OCI-M2 (cell line): Measurements from ENCODE around the gene PSAP.
A peak's percentile ranks its signal among the peaks of the same experiment; 100 is the strongest.
"Not testable (repeated sequence)": the region's sequence is repeated elsewhere in the genome, so short reads cannot be mapped to it uniquely, and the experiment has no call there.

Experiments
- DNase-seq: peaks from one replicate; lab custom pipeline; 2025; ENCODE audit not compliant: unreplicated experiment; lab: John Stamatoyannopoulos, UW

The PSAP gene

DNA sequence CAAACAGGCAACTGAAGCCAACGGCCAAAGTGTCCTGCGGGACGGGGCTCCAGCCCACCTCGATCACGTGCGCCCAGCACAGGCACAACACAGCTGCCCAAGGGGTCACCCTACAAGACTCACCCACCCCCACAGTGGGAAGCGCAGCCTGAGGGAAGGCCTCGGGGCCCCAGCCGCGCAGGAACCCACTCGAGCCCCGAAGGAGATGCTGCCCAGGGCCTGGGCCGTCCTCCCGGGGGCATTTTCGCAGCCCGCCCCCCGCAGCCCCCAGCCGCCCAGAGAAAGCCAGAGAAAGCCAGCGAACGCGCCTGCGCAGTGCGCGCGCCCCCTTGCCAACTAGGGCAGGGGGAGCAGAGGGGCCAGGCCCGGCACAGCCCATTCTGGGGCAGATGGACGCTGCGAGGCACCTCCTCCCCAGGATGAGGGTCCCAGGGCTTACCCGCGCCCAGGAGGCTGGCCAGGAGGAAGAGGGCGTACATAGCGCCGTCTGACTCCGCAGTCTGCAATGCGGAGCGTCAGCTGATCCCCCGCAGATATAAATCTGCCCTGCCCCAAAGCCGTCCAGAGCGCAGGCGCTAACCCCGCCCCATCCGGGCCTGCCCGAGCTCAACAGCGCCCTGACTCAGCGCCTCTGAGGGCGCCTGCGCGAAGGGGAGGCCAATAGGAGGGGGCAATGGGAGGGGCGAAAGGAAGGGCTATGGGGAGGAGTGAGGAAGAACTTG is at the start of gene PSAP:
Gene PSAP (minus strand): TSS at position 509 of the 722 bp plus-strand sequence. CDS start 30 bp downstream, at position 479.
- peak; percentile 66 for DNase-seq

DNA sequence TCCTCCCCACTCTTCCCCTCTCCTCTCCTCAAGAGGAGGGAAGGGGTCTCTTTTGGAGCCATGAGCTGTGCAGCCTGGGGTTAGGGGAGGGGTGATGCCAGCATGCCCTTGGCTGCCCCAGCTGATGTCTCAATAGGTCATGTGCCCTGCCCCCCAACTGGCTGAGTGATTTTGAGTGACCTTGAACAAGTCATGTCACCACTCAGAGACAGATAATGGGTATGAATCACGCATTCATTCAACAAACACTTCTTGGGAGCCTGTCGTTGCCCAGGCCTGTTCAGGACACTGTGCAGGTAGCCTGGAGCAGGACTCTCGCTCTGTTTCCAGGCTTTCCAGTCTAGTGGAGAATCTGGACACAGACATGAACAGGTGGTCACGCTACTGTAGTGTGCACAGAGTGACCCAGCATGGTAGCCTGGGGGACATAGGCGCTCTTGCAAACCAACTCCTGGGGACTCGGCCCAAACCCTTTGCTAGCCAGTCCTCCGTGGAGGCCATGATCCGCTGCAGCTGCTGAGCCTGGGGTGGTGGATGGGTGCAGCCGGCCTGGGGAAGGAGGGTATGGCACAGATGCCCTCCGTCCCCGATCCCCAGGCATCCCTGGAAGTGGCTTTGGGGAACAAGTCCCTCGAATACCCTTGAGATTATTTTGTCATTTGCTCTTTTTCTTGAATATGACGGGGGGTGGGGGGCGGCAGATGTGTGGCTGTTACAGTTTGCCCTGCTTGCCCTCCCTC is 49.6 kb upstream of the PSAP start:
- no peak for DNase-seq

DNA sequence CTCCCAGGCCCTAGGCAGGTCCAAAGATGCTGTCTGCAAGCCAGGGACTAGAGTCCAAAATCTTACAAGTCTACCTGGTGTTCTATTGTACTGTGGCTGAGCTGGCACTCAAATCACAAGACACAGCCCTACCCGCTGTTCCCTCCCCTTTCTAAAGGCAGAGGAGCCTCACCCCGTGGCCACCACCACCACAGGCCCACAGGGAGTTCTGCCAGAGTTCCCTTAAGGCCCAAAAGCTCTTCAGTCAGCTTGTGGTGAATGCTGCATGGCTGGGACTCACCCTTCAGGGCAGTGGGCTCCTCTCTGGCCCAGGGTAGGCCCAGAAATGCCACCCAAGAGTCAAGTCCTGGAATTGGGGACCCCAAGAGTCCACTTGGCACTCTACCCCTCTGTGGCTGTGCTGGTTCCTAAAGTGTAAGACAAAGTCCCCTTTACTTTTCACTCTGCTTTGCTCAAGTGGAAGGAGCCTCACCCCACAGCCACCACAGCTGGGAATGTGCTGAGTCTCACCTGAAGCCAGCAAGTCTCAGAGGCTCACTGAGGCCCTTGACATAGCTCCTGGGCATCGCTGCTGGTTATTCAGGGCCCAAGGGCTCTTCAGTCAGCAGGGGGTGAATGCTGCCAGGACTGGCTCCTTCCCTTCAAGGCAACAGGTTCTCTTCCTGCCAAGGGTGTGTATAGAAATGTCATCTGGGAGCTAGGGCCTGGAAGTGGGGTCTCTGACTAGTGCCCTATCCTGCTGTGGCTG is 48.8 kb upstream of the PSAP start:
- no peak for DNase-seq

DNA sequence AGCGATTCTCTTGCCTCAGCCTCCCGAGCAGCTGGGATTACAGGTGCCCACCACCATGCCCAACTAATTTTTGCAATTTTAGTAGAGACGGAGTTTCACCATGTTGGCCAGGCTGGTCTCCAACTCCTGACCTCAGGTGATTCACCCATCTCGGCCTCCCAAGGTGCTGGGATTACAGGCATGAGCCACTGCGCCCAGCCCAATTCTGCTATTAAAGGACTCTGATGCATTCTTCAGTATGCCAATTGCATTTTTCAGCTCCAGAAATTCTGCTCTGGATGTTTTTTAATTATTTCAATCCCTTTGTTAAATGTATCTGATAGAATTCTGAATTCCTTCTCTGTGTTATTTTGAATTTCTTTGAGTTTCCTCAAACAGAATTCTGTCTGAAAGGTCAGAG is 47.3 kb upstream of the PSAP start:
- DNase-seq: not testable (repeated sequence)

DNA sequence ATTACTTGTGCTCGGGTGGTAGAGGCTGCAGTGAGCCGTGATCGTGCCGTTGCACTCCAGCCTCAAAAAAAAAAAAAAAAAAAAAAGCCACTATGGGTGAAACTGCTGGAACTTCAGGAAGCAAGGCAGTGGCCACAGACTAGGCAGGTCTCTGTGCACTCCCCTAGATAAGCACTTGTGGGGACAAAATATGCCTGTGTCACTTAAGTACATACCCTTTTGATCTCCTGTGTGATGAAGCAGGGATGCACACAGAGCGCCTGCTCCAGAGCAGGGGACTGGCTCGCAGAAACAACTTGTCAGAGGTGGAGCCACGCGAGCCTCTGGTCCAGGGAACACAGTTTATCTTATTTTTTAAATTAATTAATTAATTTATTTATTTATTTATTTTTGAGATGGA is 42.9 kb upstream of the PSAP start:
- DNase-seq: no peak

DNA sequence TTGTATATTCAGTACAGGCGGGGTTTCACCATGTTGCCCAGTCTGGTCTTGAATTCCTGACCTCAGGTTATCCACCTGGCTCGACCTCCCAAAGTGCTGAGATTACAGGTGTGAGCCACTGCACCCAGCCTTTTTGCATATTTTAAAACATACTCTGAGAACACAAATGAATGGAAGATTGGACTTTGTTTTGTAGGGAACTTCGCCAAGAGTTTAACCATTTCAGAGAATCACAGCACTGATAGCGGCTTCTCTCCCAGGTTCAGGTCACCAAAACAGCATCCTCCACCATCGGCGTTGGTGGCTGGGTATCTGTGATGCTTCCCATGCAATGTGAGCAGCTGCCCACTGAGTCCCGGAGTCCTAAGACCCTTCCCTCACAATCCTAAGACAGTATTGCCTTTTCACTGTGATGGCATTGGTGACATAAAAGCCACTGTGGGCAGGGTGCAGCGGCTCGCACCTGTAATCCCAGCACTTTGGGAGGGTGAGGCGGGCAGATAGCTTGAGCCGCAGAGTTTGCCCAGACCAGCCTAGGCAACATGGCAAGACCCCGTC is 42.3 kb upstream of the PSAP start:
- no peak for DNase-seq

DNA sequence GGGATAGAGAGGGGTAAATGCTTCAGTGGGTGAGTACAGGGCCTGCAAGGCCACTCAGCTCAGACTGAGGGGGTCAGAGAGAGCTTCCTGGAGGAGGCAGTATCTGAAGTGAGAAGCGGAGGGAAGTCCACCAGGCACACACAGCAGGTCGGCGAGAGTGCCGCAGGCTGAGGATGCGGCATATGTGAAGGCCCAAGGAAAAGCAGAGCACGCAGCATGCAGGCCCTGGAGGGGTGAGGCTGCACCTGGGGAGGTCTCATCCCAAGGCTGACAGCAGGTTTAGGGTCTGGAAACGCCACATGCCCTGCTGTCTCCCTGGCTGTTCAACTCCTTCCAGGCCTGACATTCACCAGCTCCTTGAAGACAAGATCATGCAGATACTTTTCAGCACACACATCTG is 40.4 kb upstream of the PSAP start:
- DNase-seq: no peak

DNA sequence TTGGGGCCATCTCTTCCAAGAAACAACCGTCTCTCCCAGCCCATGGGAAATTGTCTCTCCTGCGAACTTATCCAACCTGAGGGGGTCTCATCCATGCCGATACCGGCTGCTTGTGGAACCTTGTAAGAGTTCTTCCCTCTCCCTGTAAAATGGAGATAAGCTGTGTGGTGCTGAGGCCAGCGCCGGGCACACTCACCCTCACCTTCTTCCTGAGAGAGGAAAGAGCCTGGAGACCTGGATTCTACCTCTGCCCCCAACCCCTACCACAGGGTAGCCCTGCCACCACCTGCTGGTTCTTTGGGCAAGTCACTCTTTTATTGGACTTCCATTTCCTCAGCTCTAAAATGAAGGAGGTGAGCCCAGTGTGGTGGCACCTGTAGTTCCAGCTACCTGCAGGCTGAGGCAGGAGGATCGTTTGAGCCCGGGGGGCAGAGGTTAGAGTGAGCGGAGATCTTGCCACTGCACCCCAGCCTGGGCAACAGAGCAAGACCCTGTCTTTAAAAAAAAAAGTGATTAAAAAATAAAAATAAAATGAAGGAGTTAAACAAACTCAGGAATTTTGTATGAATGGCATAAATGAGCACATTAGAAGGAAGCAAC is 38.4 kb upstream of the PSAP start:
- no peak for DNase-seq

DNA sequence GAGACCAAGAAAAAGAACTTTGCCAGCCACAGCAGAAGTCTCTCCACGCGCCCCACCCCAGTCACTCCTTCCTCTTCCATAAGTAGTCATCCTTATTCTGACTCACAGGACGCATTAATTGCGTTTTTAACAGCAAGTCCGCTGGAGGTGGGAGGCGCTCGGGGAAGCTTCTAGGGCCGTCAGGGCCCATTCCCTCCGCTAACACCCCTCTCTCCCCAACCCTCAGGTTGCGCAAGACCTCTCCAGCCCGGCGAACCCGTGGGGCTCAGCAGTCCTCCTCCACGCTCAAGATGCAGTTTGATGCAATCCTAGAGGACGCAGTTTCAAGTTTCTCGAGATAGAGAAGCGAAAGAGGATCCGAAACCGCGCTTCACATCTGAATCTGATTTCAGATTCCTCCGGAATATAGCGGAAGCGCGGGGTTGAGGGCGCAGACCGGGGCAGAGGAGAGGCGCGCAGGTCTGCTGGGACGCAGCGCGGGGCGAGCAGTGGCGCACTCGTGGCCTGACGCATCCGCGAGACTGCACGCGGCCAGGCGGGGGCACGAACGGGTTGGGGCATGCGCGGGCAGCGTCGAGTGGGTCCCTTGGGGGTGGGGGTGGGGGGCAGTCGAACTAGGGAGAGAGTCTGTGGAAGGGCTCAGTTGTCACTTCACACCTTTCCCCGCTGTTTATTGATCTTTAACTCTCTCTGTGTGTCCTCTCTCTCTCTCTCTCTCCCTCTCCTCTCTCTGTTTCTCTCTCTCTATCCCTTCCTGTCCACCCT is 37.8 kb upstream of the PSAP start:
- no peak for DNase-seq

DNA sequence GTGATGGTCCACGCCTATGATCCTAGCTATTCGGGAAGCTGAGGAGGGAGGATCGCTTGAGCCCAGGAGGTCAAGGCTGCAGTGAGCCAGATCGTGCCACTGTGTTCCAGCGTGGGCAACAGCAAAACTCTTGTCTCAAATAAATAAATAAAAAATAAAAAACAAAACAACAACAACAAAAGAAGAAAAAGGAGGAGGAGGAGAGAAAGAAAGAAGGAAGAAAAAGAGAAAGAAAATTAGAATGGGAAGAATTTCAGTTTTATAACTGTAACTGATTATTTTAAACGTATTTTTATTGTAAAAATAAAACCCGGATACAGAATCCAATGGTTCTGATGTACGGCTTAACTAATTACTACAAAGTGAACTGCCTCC is 37.2 kb upstream of the PSAP start:
- no peak for DNase-seq

DNA sequence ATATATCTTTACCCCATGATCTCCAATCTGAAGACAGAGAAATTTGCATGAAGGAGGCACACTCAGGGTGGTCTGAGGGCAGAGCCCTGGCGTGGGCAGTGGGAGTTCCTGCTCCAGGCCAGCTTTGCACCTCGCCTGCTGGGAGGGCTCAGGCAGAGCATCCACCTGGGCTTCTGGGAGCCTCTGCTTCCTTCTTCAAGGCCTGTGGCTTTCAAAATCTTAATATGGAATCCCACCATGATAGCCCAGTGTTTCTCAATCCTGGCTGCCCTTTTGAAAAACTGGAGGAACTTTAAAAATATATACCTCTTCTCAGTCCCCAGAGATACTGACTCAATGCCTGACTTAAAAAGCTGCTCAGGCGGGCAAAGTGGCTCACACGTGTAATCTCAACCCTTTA is 36.7 kb upstream of the PSAP start:
- no peak for DNase-seq

DNA sequence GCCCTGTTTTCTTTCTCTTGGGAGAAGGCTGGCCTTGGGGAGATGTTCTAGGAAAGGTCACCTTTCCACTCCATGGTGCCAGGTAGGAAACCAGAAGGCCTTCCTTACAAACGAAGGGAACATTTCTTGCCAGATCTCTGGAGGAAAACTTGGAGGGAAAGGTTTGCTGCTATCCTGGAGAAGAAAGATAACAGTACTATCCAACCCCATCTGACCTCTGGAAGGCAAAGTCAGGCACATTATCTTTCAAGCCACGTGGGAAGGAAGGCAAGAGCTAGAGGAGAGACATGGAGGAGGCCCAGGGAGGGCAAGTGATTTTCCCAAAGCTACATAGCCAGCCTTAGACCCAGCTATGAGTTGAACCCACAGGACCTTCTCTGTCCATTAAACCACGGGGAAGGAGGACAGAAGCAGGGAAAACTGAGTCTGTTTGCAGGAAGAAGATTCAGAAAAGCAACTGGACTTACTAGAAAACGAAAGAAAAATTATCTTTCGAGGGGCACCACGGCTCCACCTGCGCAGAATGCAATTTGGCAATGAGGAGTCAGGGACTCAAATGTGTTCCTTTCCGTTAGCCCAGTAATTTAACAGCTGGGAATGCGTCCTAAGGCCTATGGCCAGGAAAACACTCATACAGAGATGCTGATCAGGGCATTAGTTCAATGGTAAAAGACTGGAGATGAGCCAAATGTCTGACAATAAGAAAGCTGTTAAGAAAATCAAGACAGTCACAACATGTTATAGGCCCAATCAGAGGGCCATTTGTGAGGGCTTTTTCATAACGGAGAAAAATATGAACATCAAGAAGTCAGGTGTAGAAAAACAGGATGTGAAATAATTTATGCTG is 32.0 kb upstream of the PSAP start:
- no peak for DNase-seq

DNA sequence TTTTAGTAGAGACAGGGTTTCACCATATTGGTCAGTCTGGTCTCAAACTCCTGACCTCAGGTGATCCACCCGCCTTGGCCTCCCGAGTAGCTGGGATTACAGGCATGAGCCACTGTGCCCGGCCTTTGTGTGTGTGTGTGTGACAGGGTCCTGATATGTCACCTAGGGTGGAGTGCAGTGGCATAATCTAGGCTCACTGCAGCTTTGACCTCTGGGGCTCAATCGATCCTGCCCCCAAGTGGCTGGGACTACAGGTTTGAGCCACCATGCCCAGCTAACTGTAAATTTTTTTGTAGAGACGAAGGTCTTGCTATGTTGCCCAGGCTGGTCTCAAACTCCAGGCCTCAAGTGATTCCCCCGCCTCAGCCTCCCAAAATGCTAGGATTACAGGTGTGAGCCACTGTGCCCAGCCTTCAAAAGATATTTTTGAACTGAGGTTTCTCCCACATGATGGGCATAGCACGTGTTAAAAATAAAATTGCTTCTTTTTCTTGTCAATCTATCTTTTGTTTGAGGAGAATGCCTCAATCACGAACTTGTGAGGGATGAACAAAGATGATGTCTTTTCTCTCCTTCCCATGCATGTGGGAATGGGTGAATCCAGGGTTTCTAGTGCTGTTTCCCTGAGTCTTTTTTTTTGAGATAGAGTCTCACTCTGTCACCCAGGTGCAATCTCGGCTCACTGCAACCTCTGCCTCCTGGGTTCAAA is 30.8 kb upstream of the PSAP start:
- DNase-seq: no peak

DNA sequence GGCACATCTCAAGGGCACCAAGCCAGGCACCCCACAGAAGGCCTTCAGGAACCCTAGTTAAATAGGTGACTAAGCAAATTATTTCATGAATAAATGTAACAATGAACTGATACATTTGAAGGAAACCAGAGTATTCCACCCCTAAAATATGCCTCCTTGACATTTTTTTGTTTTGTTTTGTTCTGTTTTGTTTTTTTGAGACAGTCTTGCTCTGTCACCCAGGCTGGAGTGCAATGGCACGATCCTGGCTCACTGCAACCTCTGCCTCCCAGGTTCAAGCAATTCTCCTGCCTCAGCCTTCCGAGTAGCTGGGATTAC is 30.2 kb upstream of the PSAP start:
- not testable (repeated sequence) for DNase-seq

DNA sequence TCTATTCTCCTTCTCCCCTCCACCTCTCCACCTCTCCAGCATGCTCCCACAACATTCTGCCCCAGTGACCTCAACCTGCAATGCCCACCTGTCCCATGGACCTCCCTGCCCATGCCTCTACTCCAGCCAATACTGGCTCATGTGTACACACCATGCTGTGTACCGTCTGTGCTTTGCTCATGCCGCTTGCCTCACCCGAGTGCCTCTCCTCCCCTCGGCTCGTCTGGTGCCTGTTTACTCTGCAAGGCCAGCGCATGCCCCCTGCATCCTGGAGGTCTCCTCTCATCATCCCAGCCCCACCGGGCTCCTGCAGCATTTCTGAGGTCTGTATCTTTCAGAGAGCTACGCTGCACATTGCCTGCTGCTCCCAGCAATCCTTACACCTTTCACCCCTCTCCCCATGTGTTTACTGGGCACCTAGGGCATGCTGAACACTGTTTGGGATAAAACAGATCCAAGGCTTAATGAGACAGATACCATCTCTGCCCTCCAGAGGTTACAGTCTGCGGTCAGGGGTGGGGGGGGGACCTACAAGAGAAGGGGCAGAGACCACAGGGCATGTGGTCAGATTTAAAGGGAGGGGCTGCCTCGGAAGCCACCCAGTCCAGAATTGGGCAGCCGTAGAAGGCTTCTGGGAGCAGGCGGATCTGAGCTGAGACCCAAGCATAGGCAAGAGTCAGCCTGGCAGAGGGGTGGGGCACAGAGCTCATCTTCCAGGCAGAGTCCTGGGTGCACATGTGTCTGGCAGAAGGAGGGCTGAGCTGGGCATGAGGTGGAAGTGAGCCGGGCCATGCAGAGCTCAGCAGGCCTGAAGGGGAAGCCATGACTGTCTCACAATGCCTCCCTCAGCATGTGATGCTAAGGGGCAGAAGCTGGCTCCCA is 29.6 kb upstream of the PSAP start:
- no peak for DNase-seq

DNA sequence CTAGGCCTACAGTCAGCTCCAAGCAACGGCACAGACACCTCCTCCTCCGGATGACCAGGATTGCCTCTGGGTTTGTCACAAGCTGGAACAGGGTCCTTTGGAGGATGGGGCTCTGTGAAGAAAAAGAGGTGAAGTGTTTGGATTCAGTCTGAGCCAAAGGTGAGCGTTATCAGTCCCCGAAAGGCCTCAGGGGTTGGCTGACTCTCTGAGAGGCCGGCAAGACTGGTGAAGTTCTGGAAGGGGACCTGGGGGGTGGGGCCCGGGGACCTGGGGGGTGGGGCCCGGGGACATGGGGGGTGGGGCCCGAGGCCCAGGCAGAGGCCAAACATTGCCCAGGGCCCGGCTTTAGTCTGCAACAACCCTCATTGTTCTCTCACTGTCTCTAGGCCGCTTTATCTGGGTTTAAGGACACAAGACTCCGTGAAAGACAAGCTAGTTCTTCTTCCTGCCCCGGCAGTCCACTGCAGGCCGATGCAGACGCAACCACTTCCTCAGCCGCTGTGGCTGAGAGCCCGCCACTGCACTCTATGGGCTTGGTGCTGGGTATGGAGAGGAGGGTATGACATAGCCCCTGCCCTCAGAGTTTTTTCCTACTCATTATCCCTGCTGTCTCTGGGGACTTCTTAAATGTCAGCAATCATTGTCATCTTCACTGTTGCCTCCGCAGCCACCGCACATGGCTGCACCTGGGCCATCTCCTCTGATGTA is 27.4 kb upstream of the PSAP start:
- no peak for DNase-seq

DNA sequence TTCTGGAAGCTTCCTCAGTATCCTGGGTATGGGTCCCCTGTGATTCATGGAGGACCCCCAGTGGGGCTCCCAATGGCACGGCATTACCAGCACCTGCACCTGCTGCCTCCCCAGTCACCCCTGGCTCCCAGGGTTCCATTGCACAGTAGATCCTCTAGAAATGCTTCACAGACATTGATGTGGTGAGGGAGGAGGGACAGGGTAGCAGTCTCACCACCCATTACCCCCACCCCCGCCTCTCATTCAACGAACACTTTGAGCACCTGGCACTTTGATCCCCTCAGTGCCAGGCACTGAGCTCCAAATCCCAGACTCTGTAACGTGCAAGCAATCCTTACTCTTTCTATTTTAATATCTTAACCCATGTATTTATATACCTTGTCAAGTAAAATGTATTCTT is 26.8 kb upstream of the PSAP start:
- no peak for DNase-seq
